ENCODE results near the gene ZBTB4.
"Not testable (repeated sequence)": the region's sequence is repeated elsewhere in the genome, so short reads cannot be mapped to it uniquely, and the experiment has no call there.

Gene ZBTB4

GRCh38 chr17:7490144-7490543 lies 10.7 kb upstream of the ZBTB4 start:
- no peak for DNase-seq

GRCh38 chr17:7486181-7486580 lies 6.8 kb upstream of the ZBTB4 start:
- no peak for DNase-seq

- DNase-seq = no peak
Observed at GRCh38 chr17:7484919-7485377, 5.5 kb upstream of the ZBTB4 start.

GRCh38 chr17:7484067-7484918 lies 4.9 kb upstream of the ZBTB4 start, which contains the start of gene POLR2A:
TSS of gene POLR2A (plus strand) at chr17:7484366.
- peak; percentile 97 to 98 for DNase-seq

- peak; percentile 86 to 92 for DNase-seq
Observed at GRCh38 chr17:7483255-7484066, 4.0 kb upstream of the ZBTB4 start.

GRCh38 chr17:7482742-7483088 lies 3.3 kb upstream of the ZBTB4 start:
- not testable (repeated sequence) for DNase-seq

- not testable (repeated sequence) for DNase-seq
Observed at GRCh38 chr17:7481842-7482741, 2.7 kb upstream of the ZBTB4 start.

GRCh38 chr17:7481275-7481674 lies 1.8 kb upstream of the ZBTB4 start, which contains the start of gene SLC35G6:
TSS of gene SLC35G6 (plus strand) at chr17:7481446. CDS start at chr17:7481517, 71 bp downstream.
- DNase-seq = not testable (repeated sequence)

- DNase-seq = no peak
Observed at GRCh38 chr17:7480089-7480384, 606 bp upstream of the ZBTB4 start.

- peak; percentile 52 for DNase-seq
Observed at GRCh38 chr17:7478276-7479212, 887 bp downstream of the ZBTB4 start.

GRCh38 chr17:7477392-7478275 lies 1.8 kb downstream of the ZBTB4 start:
- DNase-seq = peak; percentile 33 to 40

GRCh38 chr17:7476951-7477350 lies 2.5 kb downstream of the ZBTB4 start:
- DNase-seq = no peak

GRCh38 chr17:7476494-7476893 lies 2.9 kb downstream of the ZBTB4 start:
- no peak for DNase-seq

- no peak for DNase-seq
Observed at GRCh38 chr17:7475764-7476422, 3.5 kb downstream of the ZBTB4 start.

GRCh38 chr17:7474767-7475166 lies 4.7 kb downstream of the ZBTB4 start:
- not testable (repeated sequence) for DNase-seq

GRCh38 chr17:7471729-7472128 lies 7.7 kb downstream of the ZBTB4 start:
- no peak for DNase-seq

- DNase-seq = not testable (repeated sequence)
Observed at GRCh38 chr17:7470457-7470973, 8.9 kb downstream of the ZBTB4 start.

GRCh38 chr17:7469843-7470242 lies 9.6 kb downstream of the ZBTB4 start:
- DNase-seq = not testable (repeated sequence)

- DNase-seq = no peak
Observed at GRCh38 chr17:7468804-7469389, 10.5 kb downstream of the ZBTB4 start.
